Activated CD4-positive, CD25-positive, alpha-beta regulatory T cell (primary cell): Measurements from ENCODE around the gene UCHL3.

Experiments used
- DNase-seq, 4 experiments: peaks; one replicate each; lab custom pipeline; 2025; lab: John Stamatoyannopoulos, UW

UCHL3 gene

DNA sequence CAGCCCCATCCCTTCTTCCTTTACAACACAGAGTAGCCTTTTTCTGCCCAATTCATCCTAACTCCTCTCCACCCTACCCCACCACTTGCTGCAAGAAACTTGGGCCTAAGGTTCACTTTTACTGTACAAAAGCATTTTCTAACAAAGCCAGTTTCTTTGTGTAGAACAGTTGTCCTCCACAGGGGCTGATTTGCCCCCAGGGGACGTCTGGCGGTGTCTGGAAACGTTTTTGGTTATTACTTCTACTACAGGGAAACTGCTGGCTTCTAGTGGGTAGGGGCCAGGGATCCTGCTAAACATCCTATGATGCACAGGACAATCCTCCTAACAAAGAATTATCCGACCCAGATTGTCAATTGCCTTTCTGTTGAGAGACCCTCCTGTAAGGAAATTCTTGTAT lies 79.2 kb downstream of the UCHL3 start:
- no peak for DNase-seq

DNA sequence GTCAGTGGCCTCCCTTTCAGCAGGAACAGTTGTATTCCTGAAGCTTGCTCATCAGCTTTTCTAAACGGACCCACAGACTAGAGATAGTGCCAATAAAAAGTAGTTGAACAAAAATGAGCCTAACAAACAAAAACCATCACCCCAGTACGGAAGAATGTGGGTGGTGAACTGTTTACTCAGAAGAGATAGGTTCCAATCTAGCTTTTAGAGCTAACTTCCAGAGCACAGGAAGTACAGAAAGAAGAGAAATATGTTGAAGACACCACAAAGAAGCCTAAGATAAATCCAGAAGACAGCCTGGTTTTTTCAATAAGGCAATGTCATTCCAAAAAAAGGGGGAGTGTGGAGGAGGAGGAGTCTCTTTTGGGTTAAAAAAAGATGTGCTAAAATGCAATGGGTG lies 83.7 kb downstream of the UCHL3 start:
- DNase-seq, result no peak

DNA sequence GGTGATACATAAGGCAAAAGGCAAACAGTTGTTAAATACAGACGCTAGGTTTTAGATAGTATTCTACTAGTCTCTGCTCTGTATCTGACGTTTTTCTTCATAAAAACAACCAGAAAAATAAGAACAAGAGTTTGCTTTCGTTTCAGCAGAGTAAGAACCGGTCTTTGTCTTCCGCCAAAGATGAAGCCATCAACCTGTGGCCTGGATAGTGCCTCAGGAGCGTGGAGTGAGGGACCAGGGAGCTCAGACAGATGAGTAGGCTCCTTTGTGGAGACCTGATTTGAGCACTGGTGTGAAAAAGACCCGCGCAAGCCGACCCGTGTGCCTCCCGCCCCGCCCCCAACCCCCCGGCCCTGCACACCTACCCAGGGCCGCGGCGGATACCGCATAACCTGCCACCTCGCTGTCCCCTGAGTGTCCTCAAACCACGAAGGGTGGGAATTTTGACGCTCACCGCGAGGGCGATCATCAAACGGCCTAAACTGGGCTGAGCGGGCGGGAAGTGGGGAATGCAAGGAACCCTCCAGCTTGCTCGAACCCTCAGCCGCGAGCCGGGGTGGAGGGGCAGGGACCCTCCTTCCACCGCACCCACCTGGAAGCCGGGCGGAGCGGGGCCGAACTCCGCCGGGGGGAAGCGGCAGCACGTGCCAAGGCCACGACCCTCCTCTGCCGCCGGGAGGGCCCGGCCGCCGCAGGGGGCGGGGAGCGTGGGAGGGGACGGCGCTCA lies 85.7 kb downstream of the UCHL3 start:
- DNase-seq, result no peak

DNA sequence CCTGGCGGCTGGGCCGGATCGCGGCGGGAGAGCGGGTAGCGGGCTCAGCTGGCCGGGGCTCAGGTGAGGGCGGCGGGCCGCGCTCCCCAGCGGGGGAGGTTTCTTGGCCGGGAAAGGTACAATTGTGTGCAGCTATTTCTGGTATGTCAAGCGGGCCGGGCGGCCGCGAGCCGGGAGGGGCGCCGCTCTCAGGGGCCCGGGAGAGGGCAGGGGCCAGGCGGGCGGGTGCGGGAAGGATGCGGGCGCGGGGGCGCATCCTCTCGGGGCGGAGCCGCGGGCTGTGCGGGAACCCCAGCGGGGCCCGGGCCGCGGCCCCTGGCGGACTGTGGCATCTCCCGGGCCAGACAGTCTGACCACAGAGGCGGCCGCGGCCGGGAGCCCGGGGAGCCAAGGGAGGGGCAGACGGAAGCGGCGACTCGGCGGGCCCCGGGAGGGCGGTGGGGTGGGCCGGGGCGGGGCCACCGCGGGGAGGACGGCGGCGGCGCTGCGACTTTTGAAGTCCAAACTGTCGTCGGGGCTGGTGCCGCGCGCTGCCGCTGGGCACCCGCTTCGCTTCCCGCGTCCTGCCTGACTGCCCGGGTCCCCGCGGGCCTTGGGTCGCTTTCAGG lies 86.3 kb downstream of the UCHL3 start, which contains the start of gene LMO7:
Gene LMO7 (plus strand): TSS at position 503 of the 608 bp plus-strand sequence. CDS start 328 bp downstream, outside the sequence.
- peak; percentile 9 to 41 (median 20) for DNase-seq

DNA sequence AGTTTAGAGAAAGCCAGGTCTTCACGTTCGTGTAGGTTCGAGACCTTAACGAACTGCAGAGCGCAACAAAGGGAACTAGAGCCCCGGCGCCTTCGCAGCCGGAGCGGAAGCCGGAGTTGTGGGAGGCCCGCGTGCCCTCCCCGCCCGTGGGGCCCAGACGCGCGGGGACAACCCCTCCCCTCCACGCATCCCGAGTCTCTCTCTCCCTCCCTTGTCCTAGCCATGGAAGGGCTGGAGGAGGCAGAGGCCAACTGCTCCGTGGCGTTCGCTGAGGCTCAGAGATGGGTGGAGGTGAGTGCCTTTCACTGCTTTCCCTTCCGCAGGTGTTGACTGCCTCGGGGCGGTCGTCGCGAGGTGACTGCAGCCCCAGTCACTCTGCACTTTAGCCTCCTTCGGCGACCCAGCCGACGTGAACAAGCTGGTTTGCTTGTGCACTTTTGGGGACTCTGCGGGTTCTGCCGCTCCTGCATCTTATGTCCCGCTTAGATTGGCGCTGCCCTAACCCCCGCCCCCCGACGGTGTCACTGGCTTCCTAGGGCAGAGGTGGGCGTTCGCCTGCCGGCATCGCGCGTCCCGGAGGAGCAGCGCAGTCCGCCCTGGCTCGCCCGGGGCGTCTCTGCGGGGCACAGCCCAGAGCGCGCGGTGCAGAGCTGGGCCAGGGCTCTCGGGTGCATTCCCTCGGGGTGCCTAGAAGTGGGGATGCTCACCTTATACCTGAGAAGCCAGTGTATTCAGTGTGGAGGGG lies 87.0 kb downstream of the UCHL3 start:
- peak in 3 of 4 experiments; percentile 9 to 31 (median 31) for DNase-seq

DNA sequence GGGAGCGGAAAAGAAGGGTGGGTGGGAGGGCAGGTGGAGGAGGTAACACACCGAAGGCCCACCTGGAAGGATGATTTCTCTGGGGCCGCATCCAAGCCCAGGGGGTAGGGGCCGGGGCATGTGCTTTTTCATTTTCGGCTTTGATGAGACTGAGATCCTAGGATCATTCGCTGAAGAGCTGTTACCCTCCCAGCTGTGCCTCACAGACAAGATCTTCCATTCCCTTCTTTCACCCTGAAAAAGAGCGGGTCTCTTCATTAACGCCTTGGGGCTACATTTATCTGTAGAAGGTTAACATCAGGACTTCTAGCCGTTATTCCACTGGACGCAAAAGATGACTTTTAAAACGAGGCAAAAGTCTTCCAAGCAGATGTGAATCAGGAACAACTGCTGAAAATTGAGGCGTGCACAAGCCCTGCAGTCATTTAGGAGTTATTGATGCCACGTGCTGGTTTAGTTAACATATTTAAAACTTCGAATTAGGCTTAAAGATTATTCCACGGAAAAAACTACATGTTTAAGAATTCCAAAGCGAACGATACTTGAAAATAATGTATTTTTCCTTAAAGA lies 87.7 kb downstream of the UCHL3 start:
- DNase-seq, result no peak

DNA sequence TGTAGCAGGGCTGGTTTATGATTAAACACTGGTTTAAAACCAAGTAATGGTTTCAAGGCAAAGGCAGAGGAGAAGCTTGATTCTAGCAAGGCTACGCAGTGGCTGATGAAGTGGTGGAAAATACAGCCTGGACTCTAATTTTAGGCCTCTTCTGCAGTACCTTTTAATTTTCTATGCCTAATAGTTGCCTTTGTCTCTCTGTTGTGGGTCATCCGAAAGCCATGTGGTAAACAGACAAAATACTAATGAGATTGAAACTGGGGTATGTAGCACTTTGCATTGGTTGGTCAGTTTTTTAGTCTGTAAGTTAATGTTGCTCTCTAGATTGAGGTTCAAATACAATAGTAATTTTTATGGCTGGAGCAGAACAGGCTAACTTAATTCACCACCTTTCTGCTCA lies 89.9 kb downstream of the UCHL3 start:
- DNase-seq, result no peak

DNA sequence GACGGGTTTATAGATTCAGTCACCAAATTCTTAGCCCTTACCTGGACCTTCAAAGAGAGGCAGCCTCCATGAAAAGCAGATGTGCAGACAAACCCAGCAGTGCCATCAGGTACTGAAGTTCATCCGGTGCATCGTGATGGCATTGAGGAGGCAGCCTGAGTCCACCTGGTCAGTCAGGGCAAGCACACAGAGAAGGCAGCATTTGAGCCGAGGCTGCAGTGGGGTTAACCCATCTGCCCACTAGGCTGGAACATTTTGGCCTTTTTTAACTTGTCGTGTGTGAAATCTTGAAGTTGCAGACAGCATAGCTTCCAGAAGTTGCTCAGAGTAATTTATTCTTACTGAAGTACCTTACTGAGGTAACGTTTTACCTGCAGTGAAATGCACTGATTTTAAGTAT lies 91.4 kb downstream of the UCHL3 start:
- DNase-seq, result no peak

DNA sequence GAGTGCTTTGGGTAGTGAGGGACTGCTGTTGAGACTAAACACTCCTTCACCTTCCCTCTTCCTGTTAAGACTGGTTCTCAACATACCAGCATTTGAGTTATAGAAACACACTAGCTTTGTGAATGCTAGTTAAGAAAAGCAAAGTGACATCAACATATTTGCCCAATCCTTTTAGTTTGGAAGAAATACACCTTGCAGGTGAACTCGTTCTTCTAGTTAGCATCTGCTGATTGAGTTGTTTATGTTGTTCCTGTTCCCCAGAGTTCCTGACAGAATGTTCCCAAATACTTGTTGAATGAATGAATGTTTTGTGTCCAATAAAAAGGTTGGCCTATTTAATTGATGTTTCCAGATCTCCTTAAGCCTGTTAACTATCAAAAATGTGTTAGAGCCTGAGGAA lies 93.6 kb downstream of the UCHL3 start:
- no peak for DNase-seq

DNA sequence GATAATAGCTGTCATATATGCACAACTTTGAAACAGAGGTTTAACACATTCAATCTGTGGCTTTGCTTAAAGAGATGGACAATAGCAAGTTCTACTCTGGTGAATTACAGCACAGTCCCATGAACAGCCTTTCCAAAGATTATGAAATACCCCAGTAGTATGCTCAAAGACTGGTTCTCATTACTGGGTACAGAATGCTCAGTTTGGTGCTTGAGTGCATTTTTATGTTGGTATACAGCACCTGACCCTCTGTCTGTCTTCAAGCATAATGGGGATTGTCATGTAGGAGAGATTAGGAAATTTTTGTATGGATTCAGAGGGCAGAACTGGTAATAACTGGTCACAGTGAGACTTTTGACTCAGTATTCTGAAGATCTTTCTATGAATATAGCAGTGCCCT lies 94.1 kb downstream of the UCHL3 start:
- DNase-seq, result no peak

DNA sequence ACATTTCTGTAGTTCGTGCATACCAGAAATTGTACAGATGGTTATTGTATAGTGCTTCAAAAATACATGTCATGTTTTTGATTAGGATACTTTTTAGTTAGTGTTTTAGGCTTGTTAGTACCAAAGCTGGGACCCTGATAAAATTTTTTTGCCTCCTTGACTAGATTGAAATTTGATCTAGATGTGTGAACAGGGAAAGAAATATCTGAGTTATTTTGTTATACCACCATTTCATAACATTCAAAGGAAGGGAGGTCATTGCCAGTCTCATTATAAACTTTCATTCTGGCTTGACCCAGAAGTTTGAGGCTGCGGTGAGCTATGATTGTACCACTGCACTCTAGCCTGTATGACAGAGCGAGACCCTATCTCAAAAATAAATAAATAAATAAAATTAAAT lies 95.5 kb downstream of the UCHL3 start:
- DNase-seq, result no peak

DNA sequence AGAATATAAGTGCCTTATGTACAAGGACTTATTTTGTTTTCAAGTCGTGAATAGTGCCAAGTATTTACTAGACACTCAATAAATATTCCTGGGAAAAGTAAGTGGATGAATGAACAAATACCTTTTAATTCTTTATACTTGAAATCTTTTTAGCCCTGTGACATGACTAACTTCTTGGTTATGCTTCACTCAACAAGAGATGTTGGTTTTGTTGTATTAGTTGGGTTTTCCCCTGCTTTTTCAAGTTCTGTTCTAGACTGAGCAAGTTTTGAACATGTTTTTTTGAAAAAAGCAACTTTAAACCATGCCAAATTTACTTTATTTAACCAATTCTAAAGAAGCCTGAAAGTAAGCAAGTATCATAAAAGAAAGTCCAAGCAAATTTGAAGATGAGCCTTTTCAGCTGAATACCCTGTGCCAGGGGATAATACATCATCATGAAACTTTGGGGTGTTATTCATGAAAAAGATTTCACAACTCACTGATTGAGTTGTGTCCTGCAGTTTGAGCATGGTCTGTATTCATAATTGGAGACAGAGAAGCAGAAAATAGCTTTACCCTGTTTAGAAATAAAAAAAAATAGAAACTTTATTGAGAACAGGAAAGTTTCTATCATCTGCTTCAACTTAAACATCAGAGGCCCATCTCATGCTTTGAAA lies 97.7 kb downstream of the UCHL3 start:
- DNase-seq, result no peak

DNA sequence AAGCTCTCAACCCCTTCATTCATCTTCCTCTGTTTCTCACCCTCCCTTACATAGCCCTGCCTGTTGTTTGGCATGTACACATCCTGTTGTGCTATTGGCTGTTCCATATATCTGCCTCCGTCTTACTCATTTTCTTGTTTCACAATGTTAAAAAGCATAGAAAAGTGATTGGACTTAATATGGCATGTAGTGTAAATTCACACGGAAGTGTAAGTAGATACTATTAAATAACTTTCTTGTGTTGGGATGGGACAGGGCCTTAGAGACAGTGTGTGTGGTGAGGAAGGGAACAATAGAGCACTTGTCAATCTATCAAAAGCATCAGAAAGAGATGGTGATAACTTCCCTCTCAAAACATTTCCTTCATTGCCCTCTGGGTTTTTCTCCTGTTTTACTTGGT lies 98.9 kb downstream of the UCHL3 start:
- no peak for DNase-seq

DNA sequence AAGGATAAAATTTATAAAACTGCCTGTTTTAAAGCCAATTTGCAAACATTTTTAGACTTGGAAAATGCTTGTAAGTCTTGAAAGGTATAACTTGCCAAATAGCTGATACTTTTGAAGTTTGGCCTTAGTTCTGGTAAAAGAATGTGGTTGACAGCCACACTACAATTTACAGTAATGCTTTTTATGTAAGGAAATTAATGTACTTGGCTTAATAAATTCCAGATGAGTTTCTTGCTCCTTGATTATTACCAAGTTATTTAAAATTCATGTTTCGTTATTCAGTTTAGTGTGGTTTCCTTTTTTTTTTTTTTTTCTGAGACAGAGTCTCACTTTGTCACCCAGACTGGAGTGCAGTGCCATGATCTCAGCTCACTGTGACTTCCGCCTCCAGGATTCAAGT lies 101.4 kb downstream of the UCHL3 start:
- DNase-seq, result no peak

DNA sequence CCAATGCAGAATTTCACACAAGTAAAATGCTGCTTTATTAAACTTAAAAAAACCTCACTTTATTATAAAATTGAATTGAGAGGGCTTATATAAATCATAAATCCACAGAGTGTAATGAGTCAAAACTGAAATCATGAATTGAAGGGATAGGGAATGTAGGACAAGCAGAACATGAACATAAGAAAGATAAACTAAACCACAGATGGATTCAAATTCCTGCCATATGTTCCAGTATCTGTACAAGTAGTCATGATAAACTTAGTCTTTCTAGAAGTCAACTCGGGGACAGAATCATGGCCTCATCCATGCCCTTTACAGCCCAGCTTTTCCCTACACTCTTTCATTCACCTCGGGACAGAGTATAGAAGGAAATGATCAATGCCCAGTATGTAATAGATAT lies 103.1 kb downstream of the UCHL3 start:
- DNase-seq, result no peak
